ENCODE data around the gene KLF11.

DNA sequence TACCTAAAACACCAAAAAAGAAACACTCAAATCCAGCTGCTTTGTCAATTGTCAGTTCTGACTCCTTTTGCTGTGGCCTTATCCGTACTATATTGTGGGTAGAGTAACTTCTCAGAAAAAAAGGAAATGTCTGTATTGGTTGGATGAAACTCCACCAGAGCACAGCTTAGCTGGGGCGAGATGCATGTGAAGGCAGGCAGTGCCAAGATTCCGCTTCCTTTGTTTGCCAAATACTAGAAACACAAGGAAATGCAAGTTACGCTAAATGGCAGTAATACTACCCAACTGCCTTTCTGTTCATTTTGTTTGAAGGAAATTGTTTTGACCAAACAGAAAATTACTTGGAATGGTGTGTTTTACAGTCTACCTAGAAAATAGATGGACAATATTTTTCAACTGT lies 10.0 kb downstream of the KLF11 start:
- TF ChIP-seq, protein P1, sequence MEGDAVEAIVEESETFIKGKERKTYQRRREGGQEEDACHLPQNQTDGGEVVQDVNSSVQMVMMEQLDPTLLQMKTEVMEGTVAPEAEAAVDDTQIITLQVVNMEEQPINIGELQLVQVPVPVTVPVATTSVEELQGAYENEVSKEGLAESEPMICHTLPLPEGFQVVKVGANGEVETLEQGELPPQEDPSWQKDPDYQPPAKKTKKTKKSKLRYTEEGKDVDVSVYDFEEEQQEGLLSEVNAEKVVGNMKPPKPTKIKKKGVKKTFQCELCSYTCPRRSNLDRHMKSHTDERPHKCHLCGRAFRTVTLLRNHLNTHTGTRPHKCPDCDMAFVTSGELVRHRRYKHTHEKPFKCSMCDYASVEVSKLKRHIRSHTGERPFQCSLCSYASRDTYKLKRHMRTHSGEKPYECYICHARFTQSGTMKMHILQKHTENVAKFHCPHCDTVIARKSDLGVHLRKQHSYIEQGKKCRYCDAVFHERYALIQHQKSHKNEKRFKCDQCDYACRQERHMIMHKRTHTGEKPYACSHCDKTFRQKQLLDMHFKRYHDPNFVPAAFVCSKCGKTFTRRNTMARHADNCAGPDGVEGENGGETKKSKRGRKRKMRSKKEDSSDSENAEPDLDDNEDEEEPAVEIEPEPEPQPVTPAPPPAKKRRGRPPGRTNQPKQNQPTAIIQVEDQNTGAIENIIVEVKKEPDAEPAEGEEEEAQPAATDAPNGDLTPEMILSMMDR (IDR thresholded peaks at IDR 0.05; ENCODE audit: control extremely low read depth in 1 of 3, insufficient read depth in 1 of 3, low read depth in 1 of 3, low read length in 3 of 3), result no peak
- no peak for TF ChIP-seq SRF (IDR thresholded peaks at IDR 0.05; ENCODE audit: low read depth, low read length)
- TF ChIP-seq RBBP5 (IDR thresholded peaks at IDR 0.05; ENCODE audit: borderline replicate concordance, low read depth, low read length), result no peak
- no peak for TF ChIP-seq POLR2A (IDR thresholded peaks at IDR 0.05; ENCODE audit: control extremely low read depth in 1 of 2, low read depth in 2 of 2, low read length in 2 of 2)
- TF ChIP-seq EZH2 (IDR thresholded peaks at IDR 0.05; ENCODE audit: low read depth, low read length, severe bottlenecking), result no peak
- TF ChIP-seq, protein P2, sequence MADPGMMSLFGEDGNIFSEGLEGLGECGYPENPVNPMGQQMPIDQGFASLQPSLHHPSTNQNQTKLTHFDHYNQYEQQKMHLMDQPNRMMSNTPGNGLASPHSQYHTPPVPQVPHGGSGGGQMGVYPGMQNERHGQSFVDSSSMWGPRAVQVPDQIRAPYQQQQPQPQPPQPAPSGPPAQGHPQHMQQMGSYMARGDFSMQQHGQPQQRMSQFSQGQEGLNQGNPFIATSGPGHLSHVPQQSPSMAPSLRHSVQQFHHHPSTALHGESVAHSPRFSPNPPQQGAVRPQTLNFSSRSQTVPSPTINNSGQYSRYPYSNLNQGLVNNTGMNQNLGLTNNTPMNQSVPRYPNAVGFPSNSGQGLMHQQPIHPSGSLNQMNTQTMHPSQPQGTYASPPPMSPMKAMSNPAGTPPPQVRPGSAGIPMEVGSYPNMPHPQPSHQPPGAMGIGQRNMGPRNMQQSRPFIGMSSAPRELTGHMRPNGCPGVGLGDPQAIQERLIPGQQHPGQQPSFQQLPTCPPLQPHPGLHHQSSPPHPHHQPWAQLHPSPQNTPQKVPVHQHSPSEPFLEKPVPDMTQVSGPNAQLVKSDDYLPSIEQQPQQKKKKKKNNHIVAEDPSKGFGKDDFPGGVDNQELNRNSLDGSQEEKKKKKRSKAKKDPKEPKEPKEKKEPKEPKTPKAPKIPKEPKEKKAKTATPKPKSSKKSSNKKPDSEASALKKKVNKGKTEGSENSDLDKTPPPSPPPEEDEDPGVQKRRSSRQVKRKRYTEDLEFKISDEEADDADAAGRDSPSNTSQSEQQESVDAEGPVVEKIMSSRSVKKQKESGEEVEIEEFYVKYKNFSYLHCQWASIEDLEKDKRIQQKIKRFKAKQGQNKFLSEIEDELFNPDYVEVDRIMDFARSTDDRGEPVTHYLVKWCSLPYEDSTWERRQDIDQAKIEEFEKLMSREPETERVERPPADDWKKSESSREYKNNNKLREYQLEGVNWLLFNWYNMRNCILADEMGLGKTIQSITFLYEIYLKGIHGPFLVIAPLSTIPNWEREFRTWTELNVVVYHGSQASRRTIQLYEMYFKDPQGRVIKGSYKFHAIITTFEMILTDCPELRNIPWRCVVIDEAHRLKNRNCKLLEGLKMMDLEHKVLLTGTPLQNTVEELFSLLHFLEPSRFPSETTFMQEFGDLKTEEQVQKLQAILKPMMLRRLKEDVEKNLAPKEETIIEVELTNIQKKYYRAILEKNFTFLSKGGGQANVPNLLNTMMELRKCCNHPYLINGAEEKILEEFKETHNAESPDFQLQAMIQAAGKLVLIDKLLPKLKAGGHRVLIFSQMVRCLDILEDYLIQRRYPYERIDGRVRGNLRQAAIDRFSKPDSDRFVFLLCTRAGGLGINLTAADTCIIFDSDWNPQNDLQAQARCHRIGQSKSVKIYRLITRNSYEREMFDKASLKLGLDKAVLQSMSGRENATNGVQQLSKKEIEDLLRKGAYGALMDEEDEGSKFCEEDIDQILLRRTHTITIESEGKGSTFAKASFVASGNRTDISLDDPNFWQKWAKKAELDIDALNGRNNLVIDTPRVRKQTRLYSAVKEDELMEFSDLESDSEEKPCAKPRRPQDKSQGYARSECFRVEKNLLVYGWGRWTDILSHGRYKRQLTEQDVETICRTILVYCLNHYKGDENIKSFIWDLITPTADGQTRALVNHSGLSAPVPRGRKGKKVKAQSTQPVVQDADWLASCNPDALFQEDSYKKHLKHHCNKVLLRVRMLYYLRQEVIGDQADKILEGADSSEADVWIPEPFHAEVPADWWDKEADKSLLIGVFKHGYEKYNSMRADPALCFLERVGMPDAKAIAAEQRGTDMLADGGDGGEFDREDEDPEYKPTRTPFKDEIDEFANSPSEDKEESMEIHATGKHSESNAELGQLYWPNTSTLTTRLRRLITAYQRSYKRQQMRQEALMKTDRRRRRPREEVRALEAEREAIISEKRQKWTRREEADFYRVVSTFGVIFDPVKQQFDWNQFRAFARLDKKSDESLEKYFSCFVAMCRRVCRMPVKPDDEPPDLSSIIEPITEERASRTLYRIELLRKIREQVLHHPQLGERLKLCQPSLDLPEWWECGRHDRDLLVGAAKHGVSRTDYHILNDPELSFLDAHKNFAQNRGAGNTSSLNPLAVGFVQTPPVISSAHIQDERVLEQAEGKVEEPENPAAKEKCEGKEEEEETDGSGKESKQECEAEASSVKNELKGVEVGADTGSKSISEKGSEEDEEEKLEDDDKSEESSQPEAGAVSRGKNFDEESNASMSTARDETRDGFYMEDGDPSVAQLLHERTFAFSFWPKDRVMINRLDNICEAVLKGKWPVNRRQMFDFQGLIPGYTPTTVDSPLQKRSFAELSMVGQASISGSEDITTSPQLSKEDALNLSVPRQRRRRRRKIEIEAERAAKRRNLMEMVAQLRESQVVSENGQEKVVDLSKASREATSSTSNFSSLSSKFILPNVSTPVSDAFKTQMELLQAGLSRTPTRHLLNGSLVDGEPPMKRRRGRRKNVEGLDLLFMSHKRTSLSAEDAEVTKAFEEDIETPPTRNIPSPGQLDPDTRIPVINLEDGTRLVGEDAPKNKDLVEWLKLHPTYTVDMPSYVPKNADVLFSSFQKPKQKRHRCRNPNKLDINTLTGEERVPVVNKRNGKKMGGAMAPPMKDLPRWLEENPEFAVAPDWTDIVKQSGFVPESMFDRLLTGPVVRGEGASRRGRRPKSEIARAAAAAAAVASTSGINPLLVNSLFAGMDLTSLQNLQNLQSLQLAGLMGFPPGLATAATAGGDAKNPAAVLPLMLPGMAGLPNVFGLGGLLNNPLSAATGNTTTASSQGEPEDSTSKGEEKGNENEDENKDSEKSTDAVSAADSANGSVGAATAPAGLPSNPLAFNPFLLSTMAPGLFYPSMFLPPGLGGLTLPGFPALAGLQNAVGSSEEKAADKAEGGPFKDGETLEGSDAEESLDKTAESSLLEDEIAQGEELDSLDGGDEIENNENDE (IDR thresholded peaks at IDR 0.05; ENCODE audit: insufficient replicate concordance, low read length), result no peak
- TF ChIP-seq SP4 (IDR thresholded peaks at IDR 0.05; ENCODE audit: low read length), result no peak
- no peak for TF ChIP-seq SP1 (IDR thresholded peaks at IDR 0.05; ENCODE audit: low read depth, low read length)
- no peak for TF ChIP-seq BRCA1 (IDR thresholded peaks at IDR 0.05; ENCODE audit: low read depth, low read length)
- no peak for TF ChIP-seq RFX5 (IDR thresholded peaks at IDR 0.05; ENCODE audit: borderline replicate concordance, low read depth, low read length)
- TF ChIP-seq HDAC6 (IDR thresholded peaks at IDR 0.05; ENCODE audit: low read depth, low read length), result no peak
